Activated CD4-positive, alpha-beta T cell treated with anti-CD3 and anti-CD28 coated beads for 48 hours (primary cell): ENCODE data around the gene RNF212.

ENCODE experiments used
- DNase-seq: peaks from one replicate; pipeline ENCODE4 v3.0.0-alpha.2; 2020

Gene RNF212

DNA sequence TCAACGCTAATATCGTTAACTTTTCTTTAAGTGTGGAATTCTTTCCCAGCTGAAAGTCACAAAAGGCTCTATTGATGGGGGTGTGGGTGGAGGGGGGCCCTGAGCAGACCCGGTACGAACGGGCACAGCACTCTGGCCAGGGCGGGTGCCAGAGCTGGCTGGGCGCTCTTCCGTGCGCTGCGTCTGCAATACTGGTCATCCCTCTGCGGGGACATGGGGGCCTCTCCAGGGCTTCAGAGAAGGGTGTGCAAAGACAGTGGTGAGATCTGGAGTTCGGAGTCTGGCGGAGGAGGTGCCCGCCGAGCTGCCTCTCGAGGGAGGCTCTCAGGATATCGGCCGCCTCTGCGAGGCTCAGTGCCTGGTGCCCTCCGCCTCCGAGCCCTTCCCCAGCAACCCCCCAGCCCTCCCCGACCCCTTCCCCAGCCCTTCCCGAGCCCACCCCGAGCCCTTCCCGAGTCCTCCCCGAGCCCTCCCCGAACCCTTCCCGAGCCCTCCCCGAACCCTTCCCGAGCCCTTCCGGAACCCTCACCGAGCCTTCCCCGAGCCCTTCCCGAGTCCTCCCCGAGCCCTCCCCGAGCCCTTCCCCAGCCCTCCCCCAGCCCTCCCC, 67.7 kb downstream of the RNF212 start:
- DNase-seq = peak; percentile 1

DNA sequence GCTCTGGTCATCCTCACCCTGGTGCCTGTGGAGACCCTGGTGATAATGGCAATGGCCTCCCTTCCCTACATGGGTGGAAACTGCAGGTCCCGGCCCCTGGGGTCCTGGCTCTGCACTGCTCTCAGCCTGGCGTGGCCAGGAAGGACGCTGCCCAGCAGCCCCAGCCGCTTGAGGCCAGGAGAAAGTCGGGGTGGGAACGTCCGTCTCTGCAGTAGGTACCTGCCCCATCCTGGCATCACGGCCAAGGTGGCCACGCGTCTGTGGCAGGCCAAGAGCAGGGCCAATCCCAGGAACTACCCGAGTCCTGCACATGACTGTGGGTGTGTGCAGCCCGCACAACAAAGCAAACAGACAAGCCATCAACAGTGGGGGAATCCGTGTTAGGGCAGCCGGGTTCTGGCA, 68.2 kb downstream of the RNF212 start:
- DNase-seq = no peak

DNA sequence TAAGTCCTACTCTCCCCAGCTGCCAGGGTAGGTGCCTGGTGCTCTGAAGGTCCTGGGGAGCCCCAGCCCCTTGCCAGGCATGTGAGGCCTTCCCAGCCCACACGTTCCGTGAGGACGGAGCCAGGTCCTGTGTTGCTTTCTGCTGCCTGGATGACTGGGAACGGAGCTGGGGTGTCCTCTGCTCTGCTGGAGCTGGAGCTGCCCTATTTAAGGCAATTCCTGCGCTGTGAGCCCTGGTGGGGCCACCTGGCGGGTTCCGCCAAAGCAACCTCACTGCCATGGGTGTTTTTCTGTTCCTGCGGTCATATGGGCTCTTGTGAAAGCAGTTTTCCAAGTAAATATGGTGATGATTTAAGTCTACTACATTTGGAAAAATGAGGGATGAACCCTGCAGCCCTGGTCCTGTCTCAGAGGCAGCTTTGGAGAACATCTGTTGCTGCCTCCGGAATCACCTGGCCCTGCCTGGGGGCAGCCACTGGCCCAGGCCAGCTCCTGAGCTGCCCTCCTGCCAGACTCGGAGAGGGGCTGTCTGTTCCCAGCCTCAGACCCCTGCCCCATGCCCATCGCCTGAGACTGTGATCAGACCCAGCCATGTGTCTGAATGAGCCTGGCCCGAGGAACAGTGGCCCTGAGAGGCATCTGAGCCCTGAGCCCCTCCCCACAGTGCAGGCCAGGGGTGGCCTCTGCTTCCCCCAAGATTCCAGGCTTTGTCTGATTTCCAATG, 68.7 kb downstream of the RNF212 start:
- no peak for DNase-seq

DNA sequence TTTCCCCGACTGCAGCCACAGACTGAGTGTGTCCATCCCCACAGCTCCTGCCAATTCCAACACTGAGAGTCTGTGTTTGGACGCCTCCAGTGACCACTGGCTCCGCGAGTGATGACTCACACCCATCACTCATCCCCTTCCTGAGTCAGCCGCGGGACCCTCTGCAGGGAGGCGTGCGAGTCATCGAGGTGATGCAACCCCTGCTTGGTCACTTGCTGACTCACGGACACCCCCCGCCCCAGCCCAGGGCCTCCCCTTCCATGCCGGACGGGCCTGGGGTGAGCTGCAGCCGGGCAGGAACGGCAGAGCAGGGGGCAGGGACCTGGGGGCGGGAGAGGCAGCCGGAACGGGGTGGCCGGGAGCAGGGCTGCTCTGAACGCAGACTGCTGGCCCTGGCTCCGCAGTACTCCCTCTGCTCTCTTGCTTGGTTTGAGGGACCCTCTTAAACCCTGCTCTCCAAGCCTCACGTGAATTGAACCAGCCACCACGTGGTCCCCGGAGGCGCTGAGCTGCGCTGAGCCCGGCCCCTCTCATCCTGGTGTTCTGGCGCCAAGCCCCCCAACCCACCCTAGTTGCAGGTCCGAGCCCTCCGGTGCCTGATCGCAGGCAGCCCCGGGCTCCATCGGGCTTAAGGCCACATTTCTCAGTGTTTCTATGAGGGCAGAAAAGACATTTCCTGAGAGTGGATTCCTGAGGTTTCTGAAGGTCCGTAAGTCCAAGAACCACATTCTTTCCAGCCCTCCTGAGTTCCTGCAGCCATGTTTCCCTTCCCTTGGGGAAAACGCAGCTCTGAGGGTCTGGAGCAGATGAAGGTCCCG, 69.5 kb downstream of the RNF212 start:
- DNase-seq = peak; percentile 64

DNA sequence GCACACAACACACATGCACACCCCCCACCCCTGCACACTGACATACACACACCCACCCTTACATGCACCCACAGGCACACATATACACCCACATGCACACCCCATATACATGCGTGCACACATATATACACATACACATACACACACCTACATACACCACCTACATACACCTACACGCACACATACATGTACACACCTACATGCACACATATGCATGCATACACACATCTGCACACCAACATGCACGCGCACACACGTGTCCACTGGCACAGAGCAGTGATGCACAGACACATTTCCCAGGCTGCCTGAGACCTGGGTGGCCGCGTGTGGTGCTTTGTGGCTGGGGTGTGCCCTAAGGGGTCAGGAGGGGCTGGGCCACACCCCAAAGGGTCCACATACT, 70.2 kb downstream of the RNF212 start:
- no peak for DNase-seq

DNA sequence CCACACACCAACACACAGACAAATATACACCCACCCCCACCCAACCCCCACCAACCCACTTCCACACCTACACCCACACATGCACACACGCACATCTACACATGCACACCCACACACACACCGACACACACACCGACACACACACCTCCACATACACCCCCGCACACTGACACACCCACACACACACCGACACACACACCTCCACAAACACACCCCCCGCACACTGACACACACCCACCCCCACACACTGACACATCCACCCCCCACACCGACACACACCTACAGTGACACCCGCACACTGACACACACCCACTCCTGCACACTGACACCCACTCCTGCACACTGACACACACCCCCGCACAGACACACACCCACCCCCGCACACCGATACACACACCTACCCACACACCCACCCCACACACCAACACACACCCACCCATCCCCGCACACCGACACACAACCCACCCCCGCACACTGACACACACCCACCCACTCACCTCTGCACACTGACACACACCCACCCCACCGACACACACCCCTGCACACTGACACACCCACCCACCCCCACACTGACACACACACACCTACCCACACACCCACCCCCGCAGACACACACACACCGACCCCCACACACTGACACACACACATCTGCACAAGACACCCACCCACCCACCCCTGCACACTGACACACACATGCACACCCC, 70.9 kb downstream of the RNF212 start:
- DNase-seq = no peak

DNA sequence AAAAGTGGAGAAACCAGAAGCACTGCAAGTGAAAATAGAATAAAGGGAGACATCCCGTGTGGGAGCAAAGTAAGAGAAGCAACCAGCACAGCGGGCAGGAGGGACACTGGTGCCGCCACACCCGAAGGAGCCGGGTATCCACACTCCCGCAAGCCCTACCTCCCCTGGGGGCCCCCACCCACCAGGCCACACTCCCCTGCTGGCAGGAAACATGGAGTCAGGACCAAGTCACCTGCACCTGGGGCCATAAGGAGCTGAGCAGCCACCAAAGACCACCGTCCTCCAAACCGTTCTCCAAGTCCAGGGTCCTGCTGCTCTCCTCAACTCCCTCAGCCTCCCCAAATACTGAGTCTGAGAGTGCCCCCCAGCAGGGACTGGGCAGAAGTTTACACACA, 71.4 kb downstream of the RNF212 start:
- DNase-seq = no peak

DNA sequence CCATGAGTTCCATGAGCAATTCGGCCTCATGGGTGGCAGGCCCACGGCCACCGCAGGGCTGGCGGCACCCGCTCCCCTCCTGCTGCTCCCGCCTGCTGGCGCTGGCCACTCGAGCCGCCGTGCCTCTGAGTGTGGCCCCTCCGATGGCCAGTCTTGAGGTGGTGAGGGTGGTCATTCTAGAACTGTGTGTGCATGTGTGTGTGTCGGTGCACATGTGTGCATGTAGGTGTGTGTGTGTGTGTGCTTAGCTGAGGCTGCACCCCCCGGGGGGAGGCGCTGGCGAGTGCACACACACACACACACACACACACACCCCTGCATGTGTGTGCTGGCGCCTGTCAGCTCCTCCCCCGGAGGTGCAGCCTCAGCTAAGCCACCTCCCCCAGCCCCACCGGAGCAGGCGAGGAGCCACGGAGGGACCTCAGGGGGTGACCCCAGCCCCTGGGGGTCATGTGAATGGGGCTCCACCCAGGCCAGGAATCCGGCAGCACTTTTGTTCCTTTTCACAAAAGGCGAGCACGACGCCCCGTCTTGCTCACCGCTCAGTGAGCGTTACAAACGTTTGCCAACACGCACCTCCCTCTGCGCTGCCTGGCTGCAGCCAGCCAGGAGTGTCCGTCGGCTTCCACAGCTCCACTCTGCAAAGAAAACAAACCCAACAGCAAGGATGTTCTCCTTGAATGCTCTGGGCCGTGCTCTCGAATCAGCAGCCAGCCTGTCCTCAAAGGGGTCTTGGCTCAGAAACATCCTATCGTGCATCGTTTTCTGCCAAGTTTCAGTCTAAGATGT, 72.0 kb downstream of the RNF212 start:
- DNase-seq = no peak

DNA sequence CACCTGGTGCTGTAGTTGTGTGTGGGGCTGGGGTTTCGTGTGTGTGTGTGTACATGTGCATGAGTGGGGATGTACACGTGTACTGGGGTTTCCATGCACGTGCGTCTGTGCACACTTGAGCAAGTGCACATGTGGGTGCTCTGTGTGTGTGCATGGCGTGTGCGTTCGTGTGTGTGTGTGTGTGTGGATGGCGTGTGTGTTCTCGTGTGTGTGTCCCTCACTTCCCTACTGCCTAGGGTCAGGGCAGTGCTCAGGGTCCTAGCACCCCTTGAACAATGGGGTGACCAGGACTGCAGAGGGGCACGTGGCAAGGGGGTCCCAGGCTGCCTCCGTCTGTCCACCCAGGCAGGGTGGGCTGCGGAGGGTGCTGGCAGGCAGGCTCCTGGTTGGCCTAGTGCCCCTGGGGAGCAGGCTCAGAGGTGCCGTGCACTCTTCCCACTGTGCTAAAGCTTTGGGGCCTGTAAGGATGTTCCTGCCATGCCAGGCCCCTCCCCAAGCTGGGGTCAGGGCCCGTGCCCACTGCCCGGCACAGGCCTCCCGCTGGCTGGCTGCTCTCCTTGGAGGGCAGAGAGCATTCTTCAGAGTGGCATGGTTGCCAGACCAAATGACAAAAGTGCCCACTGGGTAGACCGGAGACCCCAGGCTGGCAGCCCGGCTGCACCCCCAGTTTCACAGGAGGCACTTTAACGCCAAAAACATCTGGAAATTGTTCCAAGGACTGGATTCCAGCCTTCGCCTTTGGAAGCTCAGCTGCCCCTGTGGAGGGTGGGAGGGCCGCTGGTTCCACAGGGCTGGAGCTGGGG, 72.8 kb downstream of the RNF212 start:
- DNase-seq = no peak

DNA sequence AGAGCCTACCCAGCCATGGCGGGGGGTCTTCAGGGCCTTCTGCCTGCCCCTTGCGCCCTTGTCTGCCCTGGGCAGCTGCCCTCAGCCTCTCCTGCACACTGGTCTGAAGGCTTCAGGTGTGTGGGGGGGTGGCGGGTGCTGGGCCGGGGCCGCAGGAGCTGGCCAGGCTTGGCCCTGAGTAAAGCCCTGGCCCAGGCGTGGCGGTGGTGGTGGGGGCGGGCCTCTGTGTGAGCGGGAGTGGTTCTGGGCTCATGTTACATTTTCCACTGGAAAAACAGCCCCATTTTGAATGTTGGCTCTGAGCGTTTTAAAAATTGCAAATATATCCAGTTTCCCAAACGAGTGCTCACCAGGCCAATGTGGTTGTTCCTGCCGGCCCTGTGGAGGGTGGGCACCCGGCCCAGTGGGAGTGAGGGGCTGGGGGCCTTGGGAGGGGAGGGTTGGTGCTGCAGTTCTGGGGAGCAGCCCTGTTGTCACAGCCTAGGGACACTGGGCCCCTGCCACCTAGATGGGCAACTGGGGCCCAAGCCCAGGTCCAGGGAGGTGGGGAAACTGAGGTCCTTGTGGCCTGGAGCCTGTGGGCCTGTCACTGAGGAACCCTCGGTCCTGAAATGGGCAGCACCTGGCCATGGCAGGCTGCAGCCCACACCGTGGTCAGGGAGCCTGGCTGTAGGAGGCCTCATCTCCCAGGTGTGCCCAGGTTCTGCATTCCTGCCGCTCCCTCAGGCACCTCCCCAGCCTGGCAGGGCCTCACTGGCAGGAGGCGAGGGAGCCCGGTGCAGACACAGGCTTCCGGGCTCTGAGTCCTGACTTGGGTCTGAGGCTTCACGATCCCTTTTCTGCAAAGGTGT, 73.6 kb downstream of the RNF212 start:
- DNase-seq = no peak

DNA sequence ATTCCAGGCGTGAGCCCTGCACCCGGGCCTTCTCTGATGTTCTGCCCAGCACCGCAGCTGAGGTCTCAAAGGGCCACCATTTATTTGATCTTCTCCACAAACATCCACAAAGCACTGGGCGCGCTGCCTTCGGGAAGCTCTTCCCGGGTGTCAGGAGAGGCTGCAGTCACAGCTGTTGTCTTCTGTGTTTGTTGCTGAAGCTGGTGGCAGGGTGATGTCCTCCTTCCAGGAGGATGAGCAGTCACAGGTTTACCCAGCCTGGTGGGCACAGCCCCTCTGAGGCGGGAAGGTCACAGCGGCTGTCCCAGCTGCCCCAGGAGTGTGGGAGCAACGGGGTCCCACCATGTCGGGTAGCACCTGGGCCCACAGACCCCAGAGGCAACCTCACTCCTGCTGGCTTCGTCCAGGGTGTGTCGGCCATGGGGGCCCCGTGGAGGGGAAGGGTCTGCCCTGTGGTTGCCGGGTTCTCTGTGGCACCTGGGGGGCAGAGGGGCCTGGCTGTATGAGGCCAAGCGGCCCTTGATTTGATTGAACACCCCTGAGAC, 74.3 kb downstream of the RNF212 start:
- no peak for DNase-seq

DNA sequence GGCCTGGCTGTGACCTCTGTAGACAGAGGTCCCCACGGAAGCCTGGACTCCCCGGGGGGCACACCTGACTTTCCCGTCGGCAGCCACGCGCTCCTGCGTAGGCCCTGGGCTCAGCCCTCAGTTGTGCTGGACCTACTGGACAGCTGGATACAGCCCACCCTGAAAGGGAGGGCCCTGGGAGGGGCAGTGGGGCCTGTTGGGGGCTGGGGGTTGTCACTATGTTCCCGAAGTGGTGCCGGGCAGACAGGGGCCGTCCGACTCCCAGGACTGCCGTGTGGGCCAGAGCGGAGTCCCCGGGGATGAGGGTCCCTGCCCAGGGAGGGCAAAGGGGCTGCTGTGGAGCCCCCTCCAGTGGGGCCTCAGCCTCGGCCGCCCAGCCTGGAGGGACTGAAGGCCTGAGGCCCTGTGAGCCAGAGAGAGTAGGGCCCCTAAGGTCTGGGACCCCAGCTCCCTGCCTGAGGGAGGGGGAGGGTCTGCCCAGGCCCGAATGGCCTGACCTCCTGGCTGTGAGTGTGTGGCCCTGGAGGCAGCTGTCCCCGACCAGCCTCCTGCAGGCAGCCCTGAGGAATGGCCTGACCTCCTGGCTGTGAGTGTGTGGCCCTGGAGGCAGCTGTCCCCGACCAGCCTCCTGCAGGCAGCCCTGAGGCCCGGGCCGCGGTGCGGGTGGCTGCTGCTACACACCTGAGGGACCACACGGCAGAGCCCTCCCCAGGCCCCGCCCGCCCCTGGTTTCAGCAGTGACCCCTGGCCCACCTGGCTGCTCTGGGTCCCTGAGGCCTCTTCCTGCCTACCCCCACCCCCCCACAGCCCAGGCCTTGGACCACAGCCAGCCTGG, 76.2 kb downstream of the RNF212 start:
- no peak for DNase-seq

DNA sequence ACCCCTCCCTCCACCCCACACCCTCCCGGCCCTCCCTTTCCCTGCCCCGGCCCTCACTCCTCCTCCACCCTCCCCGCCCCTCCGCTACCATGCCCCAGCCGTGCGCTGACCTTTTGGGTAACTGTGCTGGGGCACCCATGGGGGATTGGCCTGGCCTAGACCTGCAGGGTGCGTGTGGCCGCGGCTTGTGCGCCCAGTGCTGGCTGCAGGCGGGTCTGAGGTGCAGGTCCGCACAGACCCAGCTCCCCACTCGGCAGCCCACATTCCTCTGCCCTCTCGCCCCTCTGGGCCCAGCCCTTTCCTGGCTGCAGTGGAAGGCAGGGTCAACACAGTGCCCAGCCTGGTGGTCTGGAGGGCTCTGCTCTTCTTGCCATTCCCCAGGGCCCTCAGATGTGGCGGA, 77.3 kb downstream of the RNF212 start:
- no peak for DNase-seq

DNA sequence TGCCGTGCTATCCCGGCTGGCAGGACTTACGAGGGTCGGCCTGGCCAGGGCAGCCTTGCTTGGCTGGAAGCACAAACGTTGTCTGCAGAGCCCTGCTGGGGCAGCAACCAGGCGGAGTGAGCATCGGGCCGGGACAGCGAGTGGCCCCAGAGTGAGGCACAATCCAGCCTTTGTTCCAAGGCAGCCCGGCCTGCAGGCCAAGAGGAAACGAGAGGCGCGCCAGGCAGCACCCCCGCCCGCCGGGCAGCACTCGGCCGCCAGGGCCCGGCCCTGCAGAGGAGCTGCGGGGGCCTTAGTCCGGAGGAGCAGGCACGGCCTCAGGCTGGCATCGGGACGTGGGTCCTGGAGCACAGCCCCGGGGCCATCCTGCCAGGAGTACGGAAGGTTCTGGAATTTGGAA, 77.9 kb downstream of the RNF212 start:
- DNase-seq = no peak

DNA sequence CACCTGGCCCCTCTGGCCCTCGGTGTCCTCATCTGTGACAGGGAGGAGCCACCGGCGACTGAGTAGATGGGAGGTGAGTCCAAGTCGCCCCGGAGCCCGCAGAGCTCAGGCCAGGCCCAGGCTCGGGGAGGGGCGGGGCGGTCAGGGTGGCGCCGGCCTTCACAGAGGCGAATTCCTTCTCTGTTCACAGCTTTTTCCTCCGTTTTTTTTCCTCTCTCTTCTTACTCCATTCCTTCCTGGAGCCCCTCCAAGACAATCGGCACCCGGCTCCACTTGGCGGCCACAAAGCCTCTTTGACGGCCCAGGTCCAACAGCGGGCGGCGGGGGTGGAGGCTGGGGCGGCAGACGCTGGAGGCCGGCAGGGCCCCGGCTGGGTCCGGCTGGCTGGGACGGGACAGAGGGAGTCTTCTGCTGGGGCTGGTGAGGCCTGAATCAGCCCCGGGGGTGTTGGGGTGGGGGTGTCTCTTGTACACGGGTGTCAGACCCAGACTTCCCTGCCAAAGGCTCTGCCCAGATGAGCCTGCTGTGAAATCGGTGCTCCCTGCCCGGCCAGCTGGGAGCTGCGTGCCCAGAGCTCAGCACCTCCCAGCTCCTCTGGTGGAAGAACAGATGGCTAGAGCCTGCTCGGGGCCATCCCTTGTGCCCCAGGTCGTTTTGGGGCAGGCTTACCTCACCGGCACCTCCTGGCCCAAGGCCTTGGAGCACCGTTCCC, 79.4 kb downstream of the RNF212 start:
- DNase-seq = no peak

DNA sequence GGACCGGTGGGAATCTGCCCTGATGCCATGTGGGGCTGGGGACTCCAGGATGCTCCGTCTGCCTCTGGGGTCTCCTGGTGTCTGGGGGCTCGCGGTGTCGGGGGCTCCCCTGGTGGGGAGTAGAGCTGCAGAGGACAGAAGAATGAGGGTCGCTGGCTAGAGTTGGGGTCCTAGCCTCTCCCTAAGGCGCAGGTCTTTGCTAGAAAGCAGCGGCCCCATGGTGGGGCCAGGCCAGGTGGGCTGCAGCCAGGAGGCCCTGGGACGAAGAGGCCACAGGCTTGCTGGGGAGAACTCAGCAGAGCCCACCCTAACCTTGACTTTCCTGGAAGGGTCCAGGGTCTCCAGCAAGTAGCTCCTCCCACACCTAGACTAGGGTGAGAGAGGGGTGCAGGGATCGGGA, 80.5 kb downstream of the RNF212 start:
- DNase-seq = no peak

DNA sequence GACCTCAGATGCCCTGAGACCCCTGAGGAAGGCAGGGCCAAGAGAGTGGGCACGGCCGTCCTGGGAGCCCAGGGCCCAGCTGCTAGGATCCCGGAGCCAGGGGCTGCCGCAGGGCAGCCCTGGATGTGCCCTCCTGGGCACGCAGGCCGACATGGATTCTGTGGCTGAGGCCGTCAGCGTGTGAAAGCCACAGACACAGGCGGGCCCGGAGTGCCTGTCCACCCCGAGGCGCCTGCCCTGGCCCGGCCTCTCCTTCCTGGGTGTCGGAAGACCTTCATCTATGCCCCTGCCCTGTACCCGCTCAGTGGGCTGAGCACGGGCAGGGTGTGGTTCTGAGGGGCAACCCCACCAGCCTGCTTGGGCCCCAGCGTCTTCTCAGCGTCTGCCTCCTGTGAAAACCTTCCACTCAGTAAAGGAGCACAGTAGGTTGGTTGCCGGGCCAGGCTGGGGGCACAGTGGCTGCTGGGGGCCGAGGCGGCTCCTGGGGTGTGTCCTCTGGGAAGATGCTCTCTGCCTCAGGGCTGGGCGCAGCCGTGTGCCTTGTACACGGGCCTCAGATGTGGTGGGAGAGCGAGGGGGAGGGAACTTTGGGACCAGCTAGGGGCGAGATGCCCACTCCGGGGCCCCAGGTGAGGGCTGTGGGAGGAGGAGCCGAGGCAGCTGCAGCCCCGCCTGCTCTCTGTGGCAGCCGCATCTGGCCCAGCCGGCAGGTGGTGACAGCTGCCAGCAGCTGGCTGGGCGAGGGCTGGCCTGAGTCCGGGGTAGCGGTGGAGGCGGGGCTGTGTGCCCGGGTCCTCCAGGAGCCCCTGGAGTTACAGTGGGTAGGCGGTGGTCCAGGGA, 81.2 kb downstream of the RNF212 start:
- peak; percentile 26 for DNase-seq

DNA sequence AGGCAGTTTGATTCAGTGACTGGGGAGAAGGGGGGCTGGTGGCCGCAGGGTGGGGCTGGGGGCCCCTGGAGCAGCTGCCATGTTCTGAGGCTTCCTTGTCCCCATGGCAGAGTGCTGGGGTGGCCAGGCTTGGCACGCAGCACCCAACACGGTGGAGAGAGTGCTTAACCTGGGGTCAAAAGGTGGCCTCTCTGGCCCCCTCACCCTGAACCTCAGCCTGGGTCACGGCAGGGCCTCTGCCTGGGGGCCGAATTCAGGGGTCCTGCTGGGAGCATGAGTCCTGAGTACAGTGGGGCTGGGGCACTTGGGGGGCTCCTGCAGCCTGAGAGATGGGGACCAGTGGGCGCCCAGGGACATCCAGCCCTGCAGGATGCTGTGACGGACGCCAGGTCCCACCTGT, 82.0 kb downstream of the RNF212 start:
- DNase-seq = no peak
